Smooth muscle cell (in vitro differentiated cells): ENCODE measurements around the gene HMGN1. TPM values are rescaled to one million over a fixed set of nuclear protein-coding genes. Genes with fewer than 3 reads are reported as not detected.

Experiments used
- DNase-seq: peaks from one replicate; lab custom pipeline; 2025; ENCODE audit not compliant: unreplicated experiment; lab: John Stamatoyannopoulos, UW
- H2AFZ ChIP-seq: fragments of 200-600 bp; sonication (generic); 2 replicates; pipeline ENCODE4 v1.6.0; 2016; ENCODE audit warnings: antibody characterized with exemption, low read depth, mild to moderate bottlenecking
- H3F3A ChIP-seq: fragments of 200-600 bp; sonication (generic); 2 replicates; pipeline ENCODE4 v1.6.0; 2017; ENCODE audit warnings: antibody characterized with exemption, low read depth
- H3K27ac ChIP-seq: fragments of 200-600 bp; sonication (generic); 2 replicates; pipeline ENCODE4 v1.5.1; 2016; ENCODE audit warnings: low read depth, mild to moderate bottlenecking
- H3K27me3 ChIP-seq: fragments of 200-600 bp; sonication (generic); 2 replicates; pipeline ENCODE4 v1.6.1; 2016; ENCODE audit warnings: low read depth, mild to moderate bottlenecking
- H3K36me3 ChIP-seq: fragments of 200-600 bp; sonication (generic); 2 replicates; pipeline ENCODE4 v1.5.1; 2016; ENCODE audit warnings: low read depth
- H3K4me1 ChIP-seq: fragments of 200-600 bp; sonication (generic); 2 replicates; pipeline ENCODE4 v1.5.1; 2016; ENCODE audit warnings: low read depth
- H3K4me2 ChIP-seq: fragments of 200-600 bp; sonication (generic); 2 replicates; pipeline ENCODE4 v1.6.0; 2016; ENCODE audit warnings: mild to moderate bottlenecking
- H3K4me3 ChIP-seq: fragments of 200-600 bp; sonication (generic); 2 replicates; pipeline ENCODE4 v1.5.1; 2016; ENCODE audit warnings: mild to moderate bottlenecking
- H3K79me2 ChIP-seq: fragments of 200-600 bp; sonication (generic); 2 replicates; pipeline ENCODE4 v1.6.0; 2016; ENCODE audit warnings: low read depth, mild to moderate bottlenecking
- H3K9ac ChIP-seq: fragments of 200-600 bp; sonication (generic); 2 replicates; pipeline ENCODE4 v1.6.0; 2016; ENCODE audit warnings: low read depth
- H3K9me3 ChIP-seq: fragments of 200-600 bp; sonication (generic); replicated peaks from 2 replicates; pipeline ENCODE4 v1.5.1; 2016; ENCODE audit warnings: low read depth
- H4K20me1 ChIP-seq: fragments of 200-600 bp; sonication (generic); 2 replicates; pipeline ENCODE4 v1.6.0; 2016; ENCODE audit warnings: low read depth
- CTCF ChIP-seq: fragments of 200-600 bp; sonication (generic); IDR thresholded peaks from 2 replicates; pipeline ENCODE4 v1.5.1; 2017; ENCODE audit warnings: borderline replicate concordance, mild to moderate bottlenecking, antibody characterized with exemption; ENCODE audit not compliant: insufficient read depth, poor library complexity, severe bottlenecking
- WGBS: methylation state at CpG from one replicate; pipeline ENCODE4 v1.1.7; 2016; ENCODE audit warnings: low lambda C conversion rate; 5-methylcytosine and 5-hydroxymethylcytosine counted together
- polyA plus RNA-seq: library from polyadenylated mRNA; unstranded; fragments of >200 nt; fragmentation: Nextera tagmentation; extraction: Ambion mirVana; gene quantifications from 2 replicates; pipeline ENCODE4 v1.2.1, GENCODE V29; 2016
- total RNA-seq: library from RNA; depleted of rRNA; stranded (reverse); fragments of >200 nt; gene quantifications from 2 replicates; pipeline ENCODE4 v1.2.3, GENCODE V29; 2014

The HMGN1 gene
- total and polyA plus RNA-seq, 2 experiments from 2014 or later, result 396 to 427 TPM

- peak overlapping the region; percentile 90 for H3K27ac ChIP-seq
- no peaks in the 10 kb centered on the region for H3K9me3 ChIP-seq
- H3K4me3 ChIP-seq, result peak overlapping the region; percentile 65
- H3K4me2 ChIP-seq, result peak overlapping the region; percentile 91
- H3K4me1 ChIP-seq, result peaks cover 7% of the 10 kb centered on the region
- H3K27me3 ChIP-seq, result no peaks in the 10 kb centered on the region
- 2% methylated on average over 63 of the region's 65 CpGs for WGBS
- H4K20me1 ChIP-seq, result no peaks in the 10 kb centered on the region
- no peak for TF ChIP-seq CTCF
- H3K79me2 ChIP-seq, result peaks cover 23% of the 10 kb centered on the region
- peak; percentile 89 for DNase-seq
- H3K9ac ChIP-seq, result peak overlapping the region; percentile 92
- H3K36me3 ChIP-seq, result no peaks in the 10 kb centered on the region
- no peaks in the 10 kb centered on the region for H3F3A ChIP-seq
- peak overlapping the region; percentile 91 for H2AFZ ChIP-seq
Measured at GRCh38 chr21:39379986-39380891, 31.4 kb upstream of the HMGN1 start.

- H3K9me3 ChIP-seq, result no peaks in the 10 kb centered on the region
- H3K9ac ChIP-seq, result no peak overlapping the region
- H2AFZ ChIP-seq, result peak overlapping the region; percentile 39
- peaks cover 7% of the 10 kb centered on the region for H3K4me1 ChIP-seq
- no peak for TF ChIP-seq CTCF
- H4K20me1 ChIP-seq, result no peaks in the 10 kb centered on the region
- H3K4me3 ChIP-seq, result no peak overlapping the region
- H3K4me2 ChIP-seq, result no peak overlapping the region
- H3K36me3 ChIP-seq, result no peaks in the 10 kb centered on the region
- peaks cover 21% of the 10 kb centered on the region for H3K79me2 ChIP-seq
- DNase-seq, result no peak
- H3K27me3 ChIP-seq, result no peaks in the 10 kb centered on the region
- 81% methylated on average over 7 of the region's 7 CpGs for WGBS
- H3F3A ChIP-seq, result no peaks in the 10 kb centered on the region
- H3K27ac ChIP-seq, result no peak overlapping the region
Measured at GRCh38 chr21:39377444-39378050, 28.7 kb upstream of the HMGN1 start.

- Histone ChIP-seq H2AFZ (no peak overlapping the region), H3K9me3 (no peaks in the 10 kb centered on the region), H3K27me3 (no peaks in the 10 kb centered on the region), H3K4me1 (no peaks in the 10 kb centered on the region), H3K27ac (no peak overlapping the region), H3K79me2 (peaks cover under 1% of the 10 kb centered on the region), H4K20me1 (no peaks in the 10 kb centered on the region), H3K36me3 (no peaks in the 10 kb centered on the region), H3K4me3 (no peak overlapping the region), H3F3A (no peaks in the 10 kb centered on the region), H3K9ac (no peak overlapping the region), H3K4me2 (no peak overlapping the region)
- WGBS, result 92% methylated on average over 2 of the region's 2 CpGs
- TF ChIP-seq CTCF, result no peak
- no peak for DNase-seq
Measured at GRCh38 chr21:39375446-39375845, 26.6 kb upstream of the HMGN1 start.
